Measurements from ENCODE around the gene PIP4K2A.
"Not testable (repeated sequence)": the region's sequence is repeated elsewhere in the genome, so short reads cannot be mapped to it uniquely, and the experiment has no call there.

DNA sequence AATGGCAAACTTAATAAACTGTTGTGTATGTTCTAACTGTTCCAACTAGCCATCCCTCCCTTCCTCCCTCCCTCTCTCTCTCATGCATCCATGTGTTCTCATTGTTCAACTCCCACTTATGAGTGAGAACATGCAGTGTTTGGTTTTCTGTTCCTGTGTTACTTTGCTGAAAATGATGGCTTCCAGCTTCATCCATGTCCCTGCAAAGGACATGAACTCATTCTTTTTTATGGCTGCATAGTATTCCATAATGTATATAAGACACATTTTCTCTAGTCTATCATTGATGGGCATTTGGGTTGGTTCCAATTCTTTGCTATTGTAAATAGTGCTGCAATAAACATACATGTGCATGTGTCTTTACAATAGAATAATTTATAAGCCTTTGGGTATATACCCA, 193.7 kb downstream of the PIP4K2A start:
- TF ChIP-seq CTCF, POLR2A (IDR thresholded peaks at IDR 0.05): not testable (repeated sequence)
